Fibroblast of skin of left quadriceps (primary cell): ENCODE measurements around the gene KRT85.

Experiments used
- DNase-seq, 2 experiments: peaks; one replicate each; pipeline ENCODE4 v3.0.0-alpha.2; 2013; ENCODE audit warnings: low read depth in 2 of 2

Gene KRT85

GRCh38 chr12:52367876-52368275 lies 595 bp upstream of the KRT85 start:
- no peak for DNase-seq

GRCh38 chr12:52364901-52365489 lies 2.3 kb downstream of the KRT85 start:
- no peak for DNase-seq

- DNase-seq = no peak
Measured at GRCh38 chr12:52364061-52364460, 3.2 kb downstream of the KRT85 start.

GRCh38 chr12:52363111-52363679 lies 4.1 kb downstream of the KRT85 start:
- no peak for DNase-seq

- no peak for DNase-seq
Measured at GRCh38 chr12:52362118-52362726, 5.1 kb downstream of the KRT85 start.

- DNase-seq = no peak
Measured at GRCh38 chr12:52361553-52361952, 5.7 kb downstream of the KRT85 start.

- no peak for DNase-seq
Measured at GRCh38 chr12:52360663-52361271, 6.5 kb downstream of the KRT85 start.

- DNase-seq = no peak
Measured at GRCh38 chr12:52360106-52360662, 7.1 kb downstream of the KRT85 start.

GRCh38 chr12:52359621-52360061 lies 7.6 kb downstream of the KRT85 start:
- no peak for DNase-seq

- no peak for DNase-seq
Measured at GRCh38 chr12:52358575-52359350, 8.5 kb downstream of the KRT85 start.

GRCh38 chr12:52356762-52357580 lies 10.3 kb downstream of the KRT85 start:
- DNase-seq = no peak

- DNase-seq = no peak
Measured at GRCh38 chr12:52356031-52356761, 11.1 kb downstream of the KRT85 start.

GRCh38 chr12:52355176-52355575 lies 12.1 kb downstream of the KRT85 start:
- DNase-seq = no peak

- no peak for DNase-seq
Measured at GRCh38 chr12:52354200-52354599, 13.1 kb downstream of the KRT85 start.

- no peak for DNase-seq
Measured at GRCh38 chr12:52353766-52354165, 13.5 kb downstream of the KRT85 start.

GRCh38 chr12:52352951-52353350 lies 14.3 kb downstream of the KRT85 start:
- no peak for DNase-seq

GRCh38 chr12:52351196-52352059 lies 15.9 kb downstream of the KRT85 start:
- no peak for DNase-seq

GRCh38 chr12:52350786-52351185 lies 16.5 kb downstream of the KRT85 start:
- DNase-seq = no peak

- DNase-seq = no peak
Measured at GRCh38 chr12:52350021-52350620, 17.2 kb downstream of the KRT85 start.
